H1 (cell line): Measurements from ENCODE around the gene DLK1. TPM values are rescaled to one million over a fixed set of nuclear protein-coding genes. Genes with fewer than 3 reads are reported as not detected.

Source experiments
- CTCF ChIP-seq, 3 experiments: IDR thresholded peaks; 1 replicate in 2 of 3; 2 replicates in 1 of 3; pipeline versions ENCODE4 v1.5.1 to v1.6.1; 2011; ENCODE audit warnings: low read length in 3 of 3, mild to moderate bottlenecking in 3 of 3, inconsistent platforms in 2 of 3, low read depth in 1 of 3, moderate library complexity in 1 of 3; ENCODE audit not compliant: insufficient read depth in 1 of 3; ENCODE audit errors: control extremely low read depth in 1 of 3
- E2F6 ChIP-seq: IDR thresholded peaks from 2 replicates; pipeline ENCODE4 v1.6.1; 2012; ENCODE audit warnings: inconsistent platforms
- EZH2 ChIP-seq: fragments of 200-600 bp; sonication (generic); IDR thresholded peaks from 2 replicates; pipeline ENCODE4 v1.7.1; 2012; ENCODE audit warnings: low read depth, mild to moderate bottlenecking, moderate library complexity, low read length, inconsistent platforms; ENCODE audit not compliant: severe bottlenecking
- YY1 ChIP-seq: IDR thresholded peaks from 2 replicates; pipeline ENCODE4 v1.6.1; 2011; ENCODE audit warnings: low read depth, mild to moderate bottlenecking, low read length
- polyA plus RNA-seq, 7 experiments: library from polyadenylated mRNA; depleted of rRNA in 3 of 7; stranded (reverse) in 5 of 7; unstranded in 2 of 7; fragments of >200 nt in 5 of 7; fragments of 200-250 nt in 2 of 7; gene quantifications; 1 replicate in 5 of 7; 2 replicates in 1 of 7; 4 replicates in 1 of 7; pipeline versions ENCODE4 v1.2.1 to v1.2.3, GENCODE V29; 2011 to 2013; ENCODE audit warnings: missing spikeins in 2 of 7, mixed read lengths in 2 of 7
- total RNA-seq: library from RNA; stranded (reverse); fragmentation: NEBNext Ultra II Directional; extraction: Animal tissue kit (Norgen Biotek cat#: 25700); gene quantifications from 2 replicates; pipeline ENCODE4 v1.2.1, GENCODE V29; 2021

The DLK1 gene
- total and polyA plus RNA-seq, 2 of the 8 experiments (the other 6 are each of a cell fraction or from before 2014, with no cell fraction given) = 1.3 to 2.4 TPM

GRCh38 chr14:100770605-100771120 lies 44.0 kb downstream of the DLK1 start (continued):
- TF ChIP-seq EZH2 = no peak
- no peak for TF ChIP-seq E2F6
- TF ChIP-seq YY1 = no peak
- no peak for TF ChIP-seq CTCF (IDR thresholded peaks at IDR 0.05; ENCODE audit: control extremely low read depth in 1 of 3, insufficient read depth in 1 of 3, low read depth in 1 of 3, low read length in 3 of 3)
